Loucy (cell line): ENCODE data around the gene PCDHB11.
A peak's percentile ranks its signal among the peaks of the same experiment; 100 is the strongest.

Source experiments
- H2AFZ ChIP-seq: fragments of 200-600 bp; sonication (generic); 2 replicates; pipeline ENCODE4 v1.6.0; 2016; ENCODE audit warnings: antibody characterized with exemption, mild to moderate bottlenecking, low read length, moderate library complexity
- H3F3A ChIP-seq: fragments of 200-600 bp; 2 replicates; pipeline ENCODE4 v1.6.0; 2016; ENCODE audit warnings: antibody characterized with exemption, low read depth, mild to moderate bottlenecking
- H3K27me3 ChIP-seq: fragments of 200-600 bp; sonication (generic); 2 replicates; pipeline ENCODE4 v1.6.1; 2014; ENCODE audit warnings: low read length, mild to moderate bottlenecking; ENCODE audit not compliant: insufficient read depth, poor library complexity, severe bottlenecking
- H3K36me3 ChIP-seq: fragments of 200-600 bp; sonication (generic); 2 replicates; pipeline ENCODE4 v1.6.1; 2016; ENCODE audit warnings: low read length; ENCODE audit not compliant: insufficient read depth
- H3K4me1 ChIP-seq: fragments of 200-600 bp; sonication (generic); 2 replicates; pipeline ENCODE4 v1.5.1; 2014; ENCODE audit warnings: low read length, mild to moderate bottlenecking; ENCODE audit not compliant: insufficient read depth, poor library complexity, severe bottlenecking
- H3K4me2 ChIP-seq: fragments of 200-600 bp; sonication (generic); 2 replicates; pipeline ENCODE4 v1.6.0; 2014; ENCODE audit warnings: antibody characterized with exemption, low read length, low read depth, mild to moderate bottlenecking; ENCODE audit not compliant: poor library complexity, severe bottlenecking
- H3K4me3 ChIP-seq: fragments of 200-600 bp; sonication (generic); 2 replicates; pipeline ENCODE4 v1.5.1; 2014; ENCODE audit warnings: low read length, mild to moderate bottlenecking, mixed read lengths; ENCODE audit not compliant: poor library complexity, severe bottlenecking
- H3K79me2 ChIP-seq: fragments of 200-600 bp; sonication (generic); 2 replicates; pipeline ENCODE4 v1.6.1; 2014; ENCODE audit warnings: low read length; ENCODE audit not compliant: insufficient read depth
- H3K9ac ChIP-seq: fragments of 200-600 bp; sonication (generic); 2 replicates; pipeline ENCODE4 v1.6.0; 2014; ENCODE audit warnings: mild to moderate bottlenecking, low read depth, low read length, moderate library complexity; ENCODE audit not compliant: poor library complexity, severe bottlenecking
- H3K9me2 ChIP-seq: fragments of 200-600 bp; sonication (generic); replicated peaks from 2 replicates; pipeline ENCODE4 v1.6.1; 2016; ENCODE audit warnings: low read depth, low read length, mixed read lengths
- H3K9me3 ChIP-seq: fragments of 200-600 bp; sonication (generic); 2 replicates; pipeline ENCODE4 v1.6.1; 2014; ENCODE audit warnings: mild to moderate bottlenecking, antibody characterized with exemption, low read length, low read depth; ENCODE audit not compliant: insufficient read depth
- H4K20me1 ChIP-seq: fragments of 200-600 bp; sonication (generic); 2 replicates; pipeline ENCODE4 v1.6.0; 2014; ENCODE audit warnings: antibody characterized with exemption, low read length, mild to moderate bottlenecking; ENCODE audit not compliant: insufficient read depth, poor library complexity, severe bottlenecking
- EZH2phosphoT487 ChIP-seq: fragments of 200-600 bp; IDR thresholded peaks from 2 replicates; pipeline ENCODE4 v1.6.1; 2018; ENCODE audit warnings: antibody characterized with exemption, mild to moderate bottlenecking, moderate library complexity, borderline replicate concordance
- TF ChIP-seq, protein P1 (sequence below): fragments of 200-600 bp; sonication (generic); conservative IDR thresholded peaks from 2 replicates; pipeline ENCODE4 v1.5.1; 2014; ENCODE audit warnings: mild to moderate bottlenecking, antibody characterized with exemption, low read length

The PCDHB11 gene

DNA sequence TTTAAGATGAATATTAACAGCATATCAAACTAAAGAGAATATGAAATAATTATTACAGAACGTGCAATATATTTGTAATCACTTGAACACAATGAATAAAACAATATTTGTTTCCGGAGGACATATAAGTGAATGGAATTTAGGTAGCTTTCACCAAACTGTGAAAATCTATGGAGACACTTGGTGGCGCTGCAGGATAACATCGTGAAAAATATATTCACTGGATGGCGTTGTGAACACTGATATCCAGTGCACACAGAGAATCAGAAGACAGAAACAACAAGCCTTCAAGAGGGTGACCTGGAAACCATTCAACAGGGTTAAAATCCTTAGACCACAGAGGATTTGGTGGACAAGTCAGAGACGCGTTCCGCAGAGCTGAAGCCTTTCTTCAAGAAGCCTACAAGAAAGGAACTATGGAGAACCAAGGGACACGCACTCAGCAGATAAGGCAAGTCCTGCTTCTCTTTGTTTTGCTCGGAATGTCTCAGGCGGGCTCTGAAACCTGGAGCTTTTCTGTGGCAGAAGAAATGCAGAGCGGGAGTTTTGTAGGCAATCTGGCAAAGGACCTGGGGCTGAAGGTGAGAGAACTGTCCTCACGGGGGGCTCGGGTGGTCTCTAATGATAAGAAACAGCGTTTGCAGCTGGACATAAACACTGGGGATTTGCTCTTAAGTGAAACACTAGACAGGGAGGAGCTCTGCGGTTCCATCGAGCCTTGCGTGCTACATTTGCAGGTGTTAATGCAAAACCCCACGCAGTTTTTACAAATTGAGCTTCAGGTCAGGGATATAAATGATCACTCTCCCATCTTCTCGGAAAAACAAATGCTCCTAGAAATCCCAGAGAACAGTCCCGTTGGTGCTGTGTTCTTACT lies at the start of gene PCDHB11:
Gene PCDHB11 (plus strand): TSS at position 269 of the 877 bp plus-strand sequence. CDS start 148 bp downstream, at position 417.
- no peaks in the 10 kb centered on the region for H4K20me1 ChIP-seq
- TF ChIP-seq, protein P1, sequence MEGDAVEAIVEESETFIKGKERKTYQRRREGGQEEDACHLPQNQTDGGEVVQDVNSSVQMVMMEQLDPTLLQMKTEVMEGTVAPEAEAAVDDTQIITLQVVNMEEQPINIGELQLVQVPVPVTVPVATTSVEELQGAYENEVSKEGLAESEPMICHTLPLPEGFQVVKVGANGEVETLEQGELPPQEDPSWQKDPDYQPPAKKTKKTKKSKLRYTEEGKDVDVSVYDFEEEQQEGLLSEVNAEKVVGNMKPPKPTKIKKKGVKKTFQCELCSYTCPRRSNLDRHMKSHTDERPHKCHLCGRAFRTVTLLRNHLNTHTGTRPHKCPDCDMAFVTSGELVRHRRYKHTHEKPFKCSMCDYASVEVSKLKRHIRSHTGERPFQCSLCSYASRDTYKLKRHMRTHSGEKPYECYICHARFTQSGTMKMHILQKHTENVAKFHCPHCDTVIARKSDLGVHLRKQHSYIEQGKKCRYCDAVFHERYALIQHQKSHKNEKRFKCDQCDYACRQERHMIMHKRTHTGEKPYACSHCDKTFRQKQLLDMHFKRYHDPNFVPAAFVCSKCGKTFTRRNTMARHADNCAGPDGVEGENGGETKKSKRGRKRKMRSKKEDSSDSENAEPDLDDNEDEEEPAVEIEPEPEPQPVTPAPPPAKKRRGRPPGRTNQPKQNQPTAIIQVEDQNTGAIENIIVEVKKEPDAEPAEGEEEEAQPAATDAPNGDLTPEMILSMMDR, result peak; percentile 61
- no peak for TF ChIP-seq EZH2phosphoT487
- H3K4me3 ChIP-seq, result no peak within 1 kb of the TSS
- no peaks in the 10 kb centered on the region for H3K9me2 ChIP-seq
- no peaks in the 10 kb centered on the region for H3K4me1 ChIP-seq
- H3K9ac ChIP-seq, result no peak within 1 kb of the TSS
- H3K4me2 ChIP-seq, result no peak within 1 kb of the TSS
- no peaks in the 10 kb centered on the region for H3K79me2 ChIP-seq
- no peaks in the 10 kb centered on the region for H3F3A ChIP-seq
- H2AFZ ChIP-seq, result no peak within 1 kb of the TSS
- H3K9me3 ChIP-seq, result no peaks in the 10 kb centered on the region
- no peaks in the 10 kb centered on the region for H3K27me3 ChIP-seq
- H3K36me3 ChIP-seq, result no peaks in the 10 kb centered on the region

DNA sequence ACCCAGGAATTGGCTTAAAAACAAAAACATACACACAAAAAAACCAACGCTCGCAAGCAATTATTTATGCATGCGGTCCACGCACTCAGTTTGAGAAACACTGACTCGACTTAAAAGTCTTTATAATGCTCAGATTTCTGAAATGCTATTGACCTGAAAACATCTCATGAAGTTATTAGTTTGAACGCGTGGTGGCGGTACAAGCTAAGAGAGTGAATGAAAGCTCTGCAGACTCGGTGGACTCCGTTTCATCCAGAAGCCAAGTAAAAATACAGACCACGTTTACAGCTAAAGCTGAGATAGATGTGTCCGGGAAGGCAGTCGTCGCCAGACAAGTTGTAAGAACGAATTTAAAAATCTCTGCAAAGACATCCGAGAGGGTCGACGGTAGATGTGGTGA lies 49.6 kb upstream of the PCDHB11 start, which contains the start of gene PCDHB6:
Gene PCDHB6 (plus strand): TSS at position 246 of the 400 bp plus-strand sequence. CDS start 201 bp downstream, outside the sequence.
- Histone ChIP-seq H3K27me3 (no peaks in the 10 kb centered on the region), H3K4me1 (no peaks in the 10 kb centered on the region), H3K9ac (no peak within 1 kb of the TSS), H4K20me1 (no peaks in the 10 kb centered on the region), H3K36me3 (no peaks in the 10 kb centered on the region), H3K9me2 (no peaks in the 10 kb centered on the region), H3K4me3 (no peak within 1 kb of the TSS), H3F3A (no peaks in the 10 kb centered on the region), H3K4me2 (no peak within 1 kb of the TSS), H2AFZ (no peak within 1 kb of the TSS), H3K9me3 (no peaks in the 10 kb centered on the region), H3K79me2 (no peaks in the 10 kb centered on the region)
- TF ChIP-seq, protein P1, result no peak
- no peak for TF ChIP-seq EZH2phosphoT487

DNA sequence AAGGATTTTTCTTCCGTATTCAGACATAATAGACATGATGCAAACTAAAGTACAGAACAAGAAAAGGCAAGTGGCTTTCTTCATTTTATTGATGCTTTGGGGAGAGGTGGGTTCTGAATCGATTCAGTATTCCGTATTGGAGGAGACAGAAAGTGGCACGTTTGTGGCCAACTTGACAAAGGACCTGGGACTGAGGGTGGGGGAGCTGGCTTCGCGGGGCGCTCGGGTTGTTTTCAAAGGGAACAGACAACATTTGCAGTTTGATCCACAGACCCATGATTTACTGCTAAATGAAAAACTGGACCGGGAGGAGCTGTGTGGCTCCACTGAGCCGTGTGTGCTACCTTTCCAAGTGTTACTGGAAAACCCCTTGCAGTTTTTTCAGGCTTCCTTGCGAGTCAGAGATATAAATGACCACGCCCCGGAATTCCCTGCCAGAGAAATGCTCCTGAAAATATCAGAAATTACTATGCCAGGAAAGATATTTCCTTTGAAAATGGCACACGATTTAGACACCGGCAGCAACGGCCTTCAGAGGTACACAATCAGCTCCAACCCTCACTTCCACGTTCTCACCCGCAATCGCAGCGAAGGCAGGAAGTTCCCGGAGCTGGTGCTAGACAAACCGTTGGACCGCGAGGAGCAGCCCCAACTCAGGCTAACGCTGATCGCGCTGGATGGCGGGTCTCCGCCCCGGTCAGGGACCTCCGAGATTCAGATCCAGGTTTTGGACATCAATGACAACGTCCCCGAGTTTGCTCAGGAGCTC lies 49.0 kb upstream of the PCDHB11 start:
- H3K4me3 ChIP-seq, result no peak overlapping the region
- H3K36me3 ChIP-seq, result no peaks in the 10 kb centered on the region
- no peaks in the 10 kb centered on the region for H3K9me3 ChIP-seq
- H4K20me1 ChIP-seq, result no peaks in the 10 kb centered on the region
- H3K9ac ChIP-seq, result no peak overlapping the region
- H3K9me2 ChIP-seq, result no peaks in the 10 kb centered on the region
- H2AFZ ChIP-seq, result no peak overlapping the region
- no peak overlapping the region for H3K4me2 ChIP-seq
- TF ChIP-seq, protein P1, result no peak
- no peak for TF ChIP-seq EZH2phosphoT487
- no peaks in the 10 kb centered on the region for H3K4me1 ChIP-seq
- H3F3A ChIP-seq, result no peaks in the 10 kb centered on the region
- no peaks in the 10 kb centered on the region for H3K27me3 ChIP-seq
- H3K79me2 ChIP-seq, result no peaks in the 10 kb centered on the region
